PC-9 (cell line): ENCODE measurements around the gene P4HA3. TPM values are rescaled to one million over a fixed set of nuclear protein-coding genes. Genes with fewer than 3 reads are reported as not detected.

Source experiments
- BruUV-seq: library from RNA; stranded (reverse); fragments of 400-500 nt; replicated peaks from 2 replicates; lab custom pipeline; 2021; lab: Mats Ljungman, UMichigan
- CTCF ChIA-PET: fragments of 300-600 bp; sonication (Branson Sonifier 250); formaldehyde crosslinking; loops from one replicate; lab custom pipeline; 2022; ENCODE audit warnings: antibody characterized with exemption; lab: Charles Lee
- POLR2A ChIA-PET: fragments of 300-600 bp; sonication (Branson Sonifier 250); formaldehyde crosslinking; loops from one replicate; lab custom pipeline; 2022; ENCODE audit warnings: antibody characterized with exemption; ENCODE audit not compliant: unreplicated experiment; lab: Charles Lee
- DNase-seq, 2 experiments: peaks; one replicate each; pipeline versions ENCODE4 v3.0.0 to v3.0.0-alpha.2; 2015 to 2022; ENCODE audit warnings: mixed read lengths in 1 of 2
- H2AFZ ChIP-seq: fragments of 200-600 bp; sonication (generic); 2 replicates; pipeline ENCODE4 v1.8.1; 2017; ENCODE audit warnings: antibody characterized with exemption
- H3F3A ChIP-seq: fragments of 200-600 bp; sonication (generic); 2 replicates; pipeline ENCODE4 v1.8.1; 2017; ENCODE audit warnings: antibody characterized with exemption, mild to moderate bottlenecking, low read depth; ENCODE audit not compliant: insufficient read depth
- H3K27ac ChIP-seq: fragments of 200-600 bp; sonication (generic); 2 replicates; pipeline ENCODE4 v1.6.1; 2016; ENCODE audit warnings: mixed run types
- H3K27me3 ChIP-seq: fragments of 200-600 bp; sonication (generic); 2 replicates; pipeline ENCODE4 v1.6.1; 2016; ENCODE audit warnings: low read depth, mixed run types; ENCODE audit not compliant: insufficient read depth
- H3K36me3 ChIP-seq: fragments of 200-600 bp; sonication (generic); 2 replicates; pipeline ENCODE4 v1.6.1; 2016; ENCODE audit warnings: low read depth, mixed run types
- H3K4me1 ChIP-seq: fragments of 200-600 bp; sonication (generic); replicated peaks from 2 replicates; pipeline ENCODE4 v1.6.1; 2016; ENCODE audit warnings: mixed run types; ENCODE audit not compliant: insufficient read depth
- H3K4me2 ChIP-seq: fragments of 200-600 bp; sonication (generic); 2 replicates; pipeline ENCODE4 v1.6.1; 2017; ENCODE audit warnings: mixed run types
- H3K4me3 ChIP-seq: fragments of 200-600 bp; sonication (generic); 2 replicates; pipeline ENCODE4 v1.6.1; 2016; ENCODE audit warnings: mixed run types
- H3K79me2 ChIP-seq: fragments of 200-600 bp; sonication (generic); 2 replicates; pipeline ENCODE4 v1.6.1; 2017; ENCODE audit warnings: low read depth, mixed run types
- H3K9me2 ChIP-seq: fragments of 200-600 bp; sonication (generic); 2 replicates; pipeline ENCODE4 v1.8.1; 2017; ENCODE audit warnings: mild to moderate bottlenecking; ENCODE audit not compliant: insufficient read depth
- H3K9me3 ChIP-seq: fragments of 200-600 bp; sonication (generic); 2 replicates; pipeline ENCODE4 v1.8.1; 2016; ENCODE audit warnings: low read depth; ENCODE audit not compliant: insufficient read depth
- H4K20me1 ChIP-seq: fragments of 200-600 bp; sonication (generic); 2 replicates; pipeline ENCODE4 v1.8.1; 2017; ENCODE audit not compliant: insufficient read depth
- CTCF ChIP-seq: fragments of 200-600 bp; sonication (generic); conservative IDR thresholded peaks from 2 replicates; pipeline ENCODE4 v1.6.1; 2017; ENCODE audit warnings: mixed run types, antibody characterized with exemption, mild to moderate bottlenecking, moderate library complexity
- EZH2 ChIP-seq: fragments of 200-600 bp; sonication (generic); IDR thresholded peaks from 2 replicates; pipeline ENCODE4 v1.8.0; 2017; ENCODE audit warnings: antibody characterized with exemption, low read depth
- intact Hi-C: fragments of 100-400 bp; cut with micrococcal nuclease; formaldehyde crosslinking; loops from one replicate; pipeline ENCODE4 v1.10.0; 2022; ENCODE audit not compliant: unreplicated experiment
- total RNA-seq: library from RNA; stranded (reverse); gene quantifications from 2 replicates; pipeline ENCODE4 v1.2.3, GENCODE V29; 2021

P4HA3 gene
- total RNA-seq, 1 experiment from 2014 or later: 0.22 TPM

DNA sequence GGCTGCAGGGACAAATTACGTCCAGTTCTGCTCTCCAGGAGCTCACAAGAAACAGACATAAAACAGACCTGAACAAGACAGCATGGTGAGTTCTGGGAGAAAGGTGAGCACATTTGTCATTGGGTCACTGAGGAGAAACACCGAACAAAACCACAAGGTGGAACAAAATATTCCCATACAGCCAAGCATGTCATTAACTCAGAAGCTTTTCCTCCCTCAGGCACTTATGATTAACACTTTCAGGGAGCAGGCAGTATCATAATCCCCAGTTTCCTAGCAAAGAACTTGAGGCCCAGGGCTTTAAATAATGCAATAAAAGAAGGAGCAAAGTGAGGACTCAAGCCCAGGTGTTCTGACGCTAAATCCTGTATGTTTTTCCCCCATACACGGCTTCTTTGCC, 43.0 kb downstream of the P4HA3 start:
- Histone ChIP-seq H2AFZ (no peak overlapping the region), H3K9me3 (no peaks in the 10 kb centered on the region), H3K27ac (no peak overlapping the region), H3K27me3 (no peaks in the 10 kb centered on the region), H3K4me3 (no peak overlapping the region), H3K9me2 (no peaks in the 10 kb centered on the region), H4K20me1 (no peaks in the 10 kb centered on the region), H3K4me2 (peak overlapping the region; percentile 27), H3K36me3 (no peaks in the 10 kb centered on the region), H3K4me1 (peaks cover 14% of the 10 kb centered on the region), H3K79me2 (no peaks in the 10 kb centered on the region), H3F3A (no peaks in the 10 kb centered on the region)
- CTCF ChIA-PET: interaction anchor here (1.3 to 1.4 kb wide), 2 partner anchors 13 to 181 kb away, joined by 3 read pairs; no protein-coding TSS in a partner anchor
- intact Hi-C loops: no loop called here
- POLR2A ChIA-PET: no interaction called here
- TF ChIP-seq EZH2 (no peak), CTCF (peak; percentile 32; the same call in 1 of the 2 replicates)
- no TSS peak for BruUV-seq
- DNase-seq: peak in 1 of 2 experiments; percentile 66

GRCh38 chr11:74267014-74267413, 44.4 kb downstream of the P4HA3 start:
- DNase-seq: no peak
- no peak overlapping the region for H3K27ac ChIP-seq
- no peaks in the 10 kb centered on the region for H3F3A ChIP-seq
- no TSS peak for BruUV-seq
- H3K79me2 ChIP-seq: no peaks in the 10 kb centered on the region
- no peaks in the 10 kb centered on the region for H3K27me3 ChIP-seq
- intact Hi-C loops: no loop called here
- ChIA-PET POLR2A (no interaction called here), CTCF (no interaction called here)
- H3K9me3 ChIP-seq: no peaks in the 10 kb centered on the region
- no peak for TF ChIP-seq EZH2
- no peak for TF ChIP-seq CTCF
- no peaks in the 10 kb centered on the region for H3K9me2 ChIP-seq
- H3K4me1 ChIP-seq: peaks cover 14% of the 10 kb centered on the region
- H3K36me3 ChIP-seq: no peaks in the 10 kb centered on the region
- no peak overlapping the region for H2AFZ ChIP-seq
- H4K20me1 ChIP-seq: no peaks in the 10 kb centered on the region
- H3K4me3 ChIP-seq: no peak overlapping the region
- H3K4me2 ChIP-seq: no peak overlapping the region

DNA sequence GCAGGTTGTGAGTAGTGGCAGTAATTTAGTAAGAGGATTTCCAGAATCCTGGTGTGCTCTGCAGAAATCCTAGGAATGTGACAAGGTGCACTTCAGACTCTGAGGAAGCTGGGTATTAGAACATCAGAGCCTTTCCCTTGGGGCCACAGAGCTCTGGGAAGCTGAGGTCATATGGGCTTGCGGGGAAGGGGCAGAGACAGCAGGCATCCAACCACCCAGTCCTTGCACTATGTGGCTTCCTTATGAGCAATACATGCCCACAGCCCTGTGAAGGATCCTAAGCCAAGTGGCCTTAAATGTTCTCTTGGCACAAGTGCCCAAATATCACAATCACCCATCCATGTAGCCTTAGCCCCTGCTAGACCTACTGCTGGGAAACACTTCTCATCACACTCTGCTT, 46.2 kb downstream of the P4HA3 start:
- no peak for TF ChIP-seq CTCF
- TF ChIP-seq EZH2: no peak
- DNase-seq: no peak
- Histone ChIP-seq H3K79me2 (no peaks in the 10 kb centered on the region), H3K27me3 (no peaks in the 10 kb centered on the region), H3K4me1 (peaks cover 14% of the 10 kb centered on the region), H3K4me2 (no peak overlapping the region), H3F3A (no peaks in the 10 kb centered on the region), H3K4me3 (no peak overlapping the region), H3K9me2 (no peaks in the 10 kb centered on the region), H3K36me3 (no peaks in the 10 kb centered on the region), H2AFZ (no peak overlapping the region), H4K20me1 (no peaks in the 10 kb centered on the region), H3K9me3 (no peaks in the 10 kb centered on the region), H3K27ac (no peak overlapping the region)
- CTCF ChIA-PET: interaction anchor here (0.6 kb wide), 1 partner anchor 302 kb away, joined by 16 read pairs; no protein-coding TSS in a partner anchor
- intact Hi-C loops: no loop called here
- POLR2A ChIA-PET: no interaction called here
- BruUV-seq: no TSS peak
